K562 (cell line): ENCODE measurements around the gene SNRNP40. TPM values are rescaled to one million over a fixed set of nuclear protein-coding genes. Genes with fewer than 3 reads are reported as not detected.
"Not testable (repeated sequence)": the region's sequence is repeated elsewhere in the genome, so short reads cannot be mapped to it uniquely, and the experiment has no call there.

Experiments used
- ATAC-seq: fragments of 200-7000 bp; cut with Tn5 transposase; 3 replicates; pipeline ENCODE4 v1.9.1; 2020; ENCODE audit warnings: moderate library complexity
- BruUV-seq: library from RNA; stranded (reverse); fragments of 400-500 nt; replicated peaks from 2 replicates; lab custom pipeline; 2021; lab: Mats Ljungman, UMichigan
- CTCF ChIA-PET: fragments of 300-600 bp; formaldehyde crosslinking; extraction: SDS; loops from one replicate; lab custom pipeline; 2021; ENCODE audit warnings: low intra/inter-chr PET ratio; lab: Yijun Ruan, JAX
- POLR2A ChIA-PET: fragments of 300-600, 350-650 bp; sonication (Branson Sonifier 250); formaldehyde crosslinking; extraction: SDS; loops from one replicate; lab custom pipeline; 2021; ENCODE audit warnings: antibody characterized with exemption, inconsistent platforms; lab: Yijun Ruan, JAX
- DNase-seq, 4 experiments: peaks; one replicate each; pipeline versions ENCODE4 v3.0.0 to v3.0.0-alpha.2; 2011 to 2018; ENCODE audit warnings: low spot score in 3 of 4, mixed read lengths in 3 of 4; ENCODE audit errors: extremely low read depth in 1 of 4
- FAIRE-seq: peaks from 2 replicates; lab custom pipeline; 2011; peaks lifted over from hg19 to GRCh38; lab: Jason Lieb, UNC
- H2AFZ ChIP-seq: 2 replicates; pipeline ENCODE4 v1.6.0; 2011; ENCODE audit warnings: low read depth, low read length, control low read depth, inconsistent platforms
- H3K27ac ChIP-seq: fragments of 200-600 bp; 3 replicates; pipeline ENCODE4 v1.8.0; 2011; ENCODE audit warnings: low read depth, mild to moderate bottlenecking, control low read depth, inconsistent platforms, low read length, moderate library complexity, mixed read lengths; ENCODE audit errors: extremely low read depth
- H3K27me3 ChIP-seq, 2 experiments: fragments of 300-600 bp in 1 of 2; 2 replicates in 1 of 2; 3 replicates in 1 of 2; pipeline versions ENCODE4 v1.6.0 to v1.8.0; 2011; ENCODE audit warnings: inconsistent platforms in 2 of 2, low read length in 2 of 2, mild to moderate bottlenecking in 1 of 2, mixed read lengths in 1 of 2, moderate library complexity in 1 of 2; ENCODE audit not compliant: control insufficient read depth in 2 of 2, insufficient read depth in 2 of 2
- H3K36me3 ChIP-seq: fragments of 300-600 bp; 3 replicates; pipeline ENCODE4 v1.8.0; 2011; ENCODE audit warnings: mild to moderate bottlenecking, low read length, inconsistent platforms; ENCODE audit not compliant: control insufficient read depth, insufficient read depth
- H3K4me1 ChIP-seq, 2 experiments: fragments of 200-600 bp in 1 of 2; replicated peaks in 1 of 2; 2 replicates in 1 of 2; 3 replicates in 1 of 2; pipeline versions ENCODE4 v1.5.1 to v1.8.0; 2011; ENCODE audit warnings: inconsistent platforms in 2 of 2, low read length in 2 of 2, mild to moderate bottlenecking in 1 of 2, mixed read lengths in 1 of 2, moderate library complexity in 1 of 2; ENCODE audit not compliant: control insufficient read depth in 2 of 2, insufficient read depth in 2 of 2
- H3K4me2 ChIP-seq: 2 replicates; pipeline ENCODE4 v1.6.1; 2011; ENCODE audit warnings: low read length, control low read depth, inconsistent platforms, mixed read lengths; ENCODE audit not compliant: insufficient read depth
- H3K4me3 ChIP-seq: fragments of 200-600 bp; sonication (generic), shearing (Covaris generic); 2 replicates; pipeline ENCODE4 v1.5.1; 2016; ENCODE audit warnings: control low read depth, inconsistent platforms
- H3K79me2 ChIP-seq: fragments of 200-600 bp; 3 replicates; pipeline ENCODE4 v1.8.0; 2011; ENCODE audit warnings: low read length, inconsistent platforms; ENCODE audit not compliant: control insufficient read depth, insufficient read depth
- H3K9ac ChIP-seq, 2 experiments: 2 replicates each; pipeline versions ENCODE4 v1.6.0 to v1.6.1; 2011; ENCODE audit warnings: low read depth in 2 of 2, low read length in 2 of 2, control low read depth in 1 of 2, inconsistent platforms in 1 of 2, mild to moderate bottlenecking in 1 of 2, mixed read lengths in 1 of 2; ENCODE audit not compliant: insufficient read depth in 1 of 2
- H3K9me1 ChIP-seq: one replicate; pipeline ENCODE4 v1.6.0; 2011; ENCODE audit warnings: inconsistent platforms, mild to moderate bottlenecking, low read length, moderate library complexity; ENCODE audit not compliant: control insufficient read depth, insufficient read depth
- H3K9me3 ChIP-seq: replicated peaks from 2 replicates; pipeline ENCODE4 v1.5.1; 2011; ENCODE audit warnings: low read depth, low read length, inconsistent platforms; ENCODE audit not compliant: control insufficient read depth, insufficient read depth
- H4K20me1 ChIP-seq: replicated peaks from 2 replicates; pipeline ENCODE4 v1.6.1; 2011; ENCODE audit warnings: low read length, inconsistent platforms, mixed read lengths; ENCODE audit not compliant: control insufficient read depth, insufficient read depth
- WGBS: fragments of 100-300 bp; shearing (Covaris generic); methylation state at CpG from one replicate; pipeline ENCODE4 v1.1.6; 2016; ENCODE audit warnings: low coverage, mixed read lengths; ENCODE audit not compliant: insufficient coverage; ENCODE audit errors: missing lambda C conversion rate; 5-methylcytosine and 5-hydroxymethylcytosine counted together
- in situ Hi-C: fragments of 300-500 bp; cut with MboI; formaldehyde crosslinking; loops from 4 replicates; pipeline ENCODE4 v1.15.0; 2018; ENCODE audit warnings: inconsistent platforms, mixed read lengths
- intact Hi-C: fragments of 100-400 bp; cut with micrococcal nuclease; formaldehyde crosslinking; loops from 2 replicates; pipeline ENCODE4 v1.14.2; 2022
- polyA plus RNA-seq, 8 experiments: library from polyadenylated mRNA; depleted of rRNA in 4 of 8; stranded (reverse) in 5 of 8; unstranded in 3 of 8; fragments of >200 nt; fragmentation: Nextera tagmentation in 2 of 8; fragmentation: Illumina TruSeq in 1 of 8; extraction: Ambion mirVana in 2 of 8; extraction: Trizol in 1 of 8; gene quantifications; 2 replicates each; pipeline versions ENCODE4 v1.2.1 to v1.2.3, GENCODE V29; 2011 to 2014; ENCODE audit warnings: inconsistent platforms in 1 of 8, missing spikeins in 1 of 8
- total RNA-seq, 7 experiments: library from RNA; depleted of rRNA in 6 of 7; stranded (reverse); fragments of >200 nt in 6 of 7; fragmentation: Illumina TruSeq in 2 of 7; extraction: Trizol in 2 of 7; gene quantifications; 2 replicates each; pipeline versions ENCODE4 v1.2.1 to v1.2.3, GENCODE V29; 2011 to 2021; ENCODE audit warnings: low replicate concordance in 1 of 7
- TF ChIP-seq, protein P1 (sequence below): sonication (generic); formaldehyde crosslinking; IDR thresholded peaks from 2 replicates; pipeline ENCODE4 v1.5.0; 2020; ENCODE audit warnings: missing genetic modification reagents
- TF ChIP-seq, protein P2 (sequence below): sonication (generic); formaldehyde crosslinking; IDR thresholded peaks from 2 replicates; pipeline ENCODE4 v1.8.0; 2023; ENCODE audit warnings: mild to moderate bottlenecking, missing genetic modification reagents

Gene SNRNP40
- total and polyA plus RNA-seq, 9 of the 15 experiments (the other 6 are each of a cell fraction or from before 2014, with no cell fraction given): 48.7 to 278 (median 163) TPM

DNA sequence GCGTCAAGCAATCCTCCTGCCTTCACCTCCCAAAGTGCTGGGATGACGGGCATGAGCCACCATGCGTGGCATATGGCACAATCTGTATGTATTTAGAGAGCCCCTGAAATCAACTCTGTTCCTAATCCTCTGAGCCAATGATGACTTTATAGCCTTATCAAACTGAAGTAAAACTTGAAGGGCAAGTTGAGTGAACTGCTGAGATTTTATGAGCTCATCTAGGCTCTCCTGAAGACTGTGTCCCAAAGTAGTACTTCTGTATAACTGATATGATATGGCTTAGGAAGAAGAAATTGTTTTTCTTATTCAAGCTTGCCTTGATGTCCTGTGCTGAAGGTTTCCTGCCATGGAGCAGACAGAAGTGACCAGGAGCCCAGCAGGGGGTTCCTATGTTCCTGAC, 33.2 kb downstream of the SNRNP40 start (continued):
- TF ChIP-seq, protein P1, sequence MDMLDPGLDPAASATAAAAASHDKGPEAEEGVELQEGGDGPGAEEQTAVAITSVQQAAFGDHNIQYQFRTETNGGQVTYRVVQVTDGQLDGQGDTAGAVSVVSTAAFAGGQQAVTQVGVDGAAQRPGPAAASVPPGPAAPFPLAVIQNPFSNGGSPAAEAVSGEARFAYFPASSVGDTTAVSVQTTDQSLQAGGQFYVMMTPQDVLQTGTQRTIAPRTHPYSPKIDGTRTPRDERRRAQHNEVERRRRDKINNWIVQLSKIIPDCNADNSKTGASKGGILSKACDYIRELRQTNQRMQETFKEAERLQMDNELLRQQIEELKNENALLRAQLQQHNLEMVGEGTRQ (CRISPR knock-in tag): no peak
- TF ChIP-seq, protein P2, sequence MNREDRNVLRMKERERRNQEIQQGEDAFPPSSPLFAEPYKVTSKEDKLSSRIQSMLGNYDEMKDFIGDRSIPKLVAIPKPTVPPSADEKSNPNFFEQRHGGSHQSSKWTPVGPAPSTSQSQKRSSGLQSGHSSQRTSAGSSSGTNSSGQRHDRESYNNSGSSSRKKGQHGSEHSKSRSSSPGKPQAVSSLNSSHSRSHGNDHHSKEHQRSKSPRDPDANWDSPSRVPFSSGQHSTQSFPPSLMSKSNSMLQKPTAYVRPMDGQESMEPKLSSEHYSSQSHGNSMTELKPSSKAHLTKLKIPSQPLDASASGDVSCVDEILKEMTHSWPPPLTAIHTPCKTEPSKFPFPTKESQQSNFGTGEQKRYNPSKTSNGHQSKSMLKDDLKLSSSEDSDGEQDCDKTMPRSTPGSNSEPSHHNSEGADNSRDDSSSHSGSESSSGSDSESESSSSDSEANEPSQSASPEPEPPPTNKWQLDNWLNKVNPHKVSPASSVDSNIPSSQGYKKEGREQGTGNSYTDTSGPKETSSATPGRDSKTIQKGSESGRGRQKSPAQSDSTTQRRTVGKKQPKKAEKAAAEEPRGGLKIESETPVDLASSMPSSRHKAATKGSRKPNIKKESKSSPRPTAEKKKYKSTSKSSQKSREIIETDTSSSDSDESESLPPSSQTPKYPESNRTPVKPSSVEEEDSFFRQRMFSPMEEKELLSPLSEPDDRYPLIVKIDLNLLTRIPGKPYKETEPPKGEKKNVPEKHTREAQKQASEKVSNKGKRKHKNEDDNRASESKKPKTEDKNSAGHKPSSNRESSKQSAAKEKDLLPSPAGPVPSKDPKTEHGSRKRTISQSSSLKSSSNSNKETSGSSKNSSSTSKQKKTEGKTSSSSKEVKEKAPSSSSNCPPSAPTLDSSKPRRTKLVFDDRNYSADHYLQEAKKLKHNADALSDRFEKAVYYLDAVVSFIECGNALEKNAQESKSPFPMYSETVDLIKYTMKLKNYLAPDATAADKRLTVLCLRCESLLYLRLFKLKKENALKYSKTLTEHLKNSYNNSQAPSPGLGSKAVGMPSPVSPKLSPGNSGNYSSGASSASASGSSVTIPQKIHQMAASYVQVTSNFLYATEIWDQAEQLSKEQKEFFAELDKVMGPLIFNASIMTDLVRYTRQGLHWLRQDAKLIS (CRISPR knock-in tag): no peak

DNA sequence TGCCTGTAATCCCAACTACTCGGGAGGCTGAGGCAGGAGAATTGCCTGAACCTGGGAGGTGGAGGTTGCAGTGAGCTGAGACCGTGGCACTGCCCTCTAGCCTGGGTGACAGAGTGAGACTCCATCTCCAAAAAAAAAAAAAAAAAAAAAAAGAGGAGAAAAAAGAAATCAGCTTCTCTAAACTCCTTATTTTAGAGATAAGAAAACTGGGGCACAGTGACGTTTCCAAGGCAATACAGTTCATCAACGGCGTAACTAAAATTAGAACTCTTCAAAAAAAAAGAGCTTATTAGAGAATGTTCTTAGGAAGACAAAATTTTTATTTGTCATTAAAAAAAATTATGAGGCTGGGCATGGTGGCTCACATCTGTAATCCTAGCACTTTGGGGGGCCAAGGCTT, 34.2 kb downstream of the SNRNP40 start:
- H3K27ac ChIP-seq, H3K4me1 ChIP-seq, H3K4me3 ChIP-seq, CTCF ChIA-PET, ATAC-seq, H3K9me3 ChIP-seq, intact Hi-C loops, H3K9me1 ChIP-seq, DNase-seq, H3K4me2 ChIP-seq, H3K9ac ChIP-seq, H2AFZ ChIP-seq, BruUV-seq, in situ Hi-C loops, H3K27me3 ChIP-seq, FAIRE-seq, H3K79me2 ChIP-seq, H4K20me1 ChIP-seq: not testable (repeated sequence)
- WGBS: 96% methylated on average over 5 of the region's 5 CpGs
- peaks cover 92% of the 10 kb centered on the region for H3K36me3 ChIP-seq
- POLR2A ChIA-PET: interaction anchor here (0.7 to 1.3 kb wide), 3 partner anchors 14 to 1071 kb away, joined by 3 to 4 read pairs (median 3); partner anchors contain the start of genes SNRNP40 and ZCCHC17
